Skeletal muscle satellite cell (primary cell): Measurements from ENCODE around the gene PCDH19.
A peak's percentile ranks its signal among the peaks of the same experiment; 100 is the strongest.

Experiments
- H3K27me3 ChIP-seq: 2 replicates; pipeline ENCODE4 v1.7.0; 2013; ENCODE audit warnings: low read length; ENCODE audit not compliant: control insufficient read depth, insufficient read depth
- H3K36me3 ChIP-seq: 2 replicates; pipeline ENCODE4 v1.7.0; 2013; ENCODE audit warnings: mild to moderate bottlenecking, control low read depth, low read length; ENCODE audit not compliant: insufficient read depth
- H3K4me1 ChIP-seq: 2 replicates; pipeline ENCODE4 v1.7.0; 2013; ENCODE audit warnings: low read length; ENCODE audit not compliant: control insufficient read depth, insufficient read depth
- H3K4me2 ChIP-seq: 2 replicates; pipeline ENCODE4 v1.7.0; 2013; ENCODE audit warnings: mild to moderate bottlenecking, low read length
- H3K4me3 ChIP-seq: 2 replicates; pipeline ENCODE4 v1.7.0; 2013; ENCODE audit warnings: low read length
- H3K9ac ChIP-seq: 2 replicates; pipeline ENCODE4 v1.7.0; 2013; ENCODE audit warnings: mild to moderate bottlenecking, low read depth, low read length, moderate library complexity
- H3K9me3 ChIP-seq: replicated peaks from 2 replicates; pipeline ENCODE4 v1.7.0; 2013; ENCODE audit warnings: mild to moderate bottlenecking, control low read depth, low read length

Gene PCDH19

GRCh38 chrX:100379388-100379986 lies 30.6 kb downstream of the PCDH19 start:
- peaks cover 14% of the 10 kb centered on the region for H3K27me3 ChIP-seq
- no peak overlapping the region for H3K9ac ChIP-seq
- no peaks in the 10 kb centered on the region for H3K9me3 ChIP-seq
- H3K36me3 ChIP-seq, result no peaks in the 10 kb centered on the region
- no peak overlapping the region for H3K4me3 ChIP-seq
- H3K4me1 ChIP-seq, result peaks cover 5% of the 10 kb centered on the region
- H3K4me2 ChIP-seq, result peak overlapping the region; percentile 22

GRCh38 chrX:100377826-100378225 lies 32.2 kb downstream of the PCDH19 start:
- H3K27me3 ChIP-seq, result peaks cover 14% of the 10 kb centered on the region
- peaks cover 5% of the 10 kb centered on the region for H3K4me1 ChIP-seq
- no peak overlapping the region for H3K9ac ChIP-seq
- no peak overlapping the region for H3K4me2 ChIP-seq
- no peak overlapping the region for H3K4me3 ChIP-seq
- no peaks in the 10 kb centered on the region for H3K36me3 ChIP-seq
- H3K9me3 ChIP-seq, result no peaks in the 10 kb centered on the region

- Histone ChIP-seq H3K9me3 (no peaks in the 10 kb centered on the region), H3K4me2 (no peak overlapping the region), H3K4me3 (no peak overlapping the region), H3K4me1 (peaks cover 5% of the 10 kb centered on the region), H3K9ac (no peak overlapping the region), H3K36me3 (no peaks in the 10 kb centered on the region), H3K27me3 (peaks cover 15% of the 10 kb centered on the region)
These were observed 33.5 kb downstream of the PCDH19 start for GRCh38 chrX:100376576-100376975.

- no peaks in the 10 kb centered on the region for H3K9me3 ChIP-seq
- H3K4me3 ChIP-seq, result no peak overlapping the region
- H3K9ac ChIP-seq, result no peak overlapping the region
- no peak overlapping the region for H3K4me2 ChIP-seq
- no peaks in the 10 kb centered on the region for H3K36me3 ChIP-seq
- H3K27me3 ChIP-seq, result peaks cover 7% of the 10 kb centered on the region
- peaks cover 5% of the 10 kb centered on the region for H3K4me1 ChIP-seq
These were observed 36.4 kb downstream of the PCDH19 start for GRCh38 chrX:100373673-100374072.

- Histone ChIP-seq H3K9ac (no peak overlapping the region), H3K4me3 (no peak overlapping the region), H3K4me1 (no peaks in the 10 kb centered on the region), H3K27me3 (peaks cover 9% of the 10 kb centered on the region), H3K9me3 (no peaks in the 10 kb centered on the region), H3K36me3 (no peaks in the 10 kb centered on the region), H3K4me2 (no peak overlapping the region)
These were observed 41.9 kb downstream of the PCDH19 start for GRCh38 chrX:100368167-100368566.

- peaks cover 4% of the 10 kb centered on the region for H3K27me3 ChIP-seq
- no peaks in the 10 kb centered on the region for H3K9me3 ChIP-seq
- no peak overlapping the region for H3K4me3 ChIP-seq
- no peaks in the 10 kb centered on the region for H3K4me1 ChIP-seq
- no peak overlapping the region for H3K9ac ChIP-seq
- H3K4me2 ChIP-seq, result no peak overlapping the region
- no peaks in the 10 kb centered on the region for H3K36me3 ChIP-seq
These were observed 46.2 kb downstream of the PCDH19 start for GRCh38 chrX:100363896-100364295.

GRCh38 chrX:100358766-100359165 lies 51.3 kb downstream of the PCDH19 start:
- Histone ChIP-seq H3K9ac (no peak overlapping the region), H3K36me3 (no peaks in the 10 kb centered on the region), H3K9me3 (no peaks in the 10 kb centered on the region), H3K4me3 (no peak overlapping the region), H3K4me1 (no peaks in the 10 kb centered on the region), H3K27me3 (peaks cover 4% of the 10 kb centered on the region), H3K4me2 (no peak overlapping the region)

- H3K4me2 ChIP-seq, result no peak overlapping the region
- H3K4me1 ChIP-seq, result no peaks in the 10 kb centered on the region
- H3K4me3 ChIP-seq, result no peak overlapping the region
- peaks cover 8% of the 10 kb centered on the region for H3K27me3 ChIP-seq
- H3K36me3 ChIP-seq, result no peaks in the 10 kb centered on the region
- no peaks in the 10 kb centered on the region for H3K9me3 ChIP-seq
- H3K9ac ChIP-seq, result no peak overlapping the region
These were observed 53.6 kb downstream of the PCDH19 start for GRCh38 chrX:100356351-100356896.

- Histone ChIP-seq H3K4me2 (no peak overlapping the region), H3K4me1 (no peaks in the 10 kb centered on the region), H3K9me3 (no peaks in the 10 kb centered on the region), H3K36me3 (no peaks in the 10 kb centered on the region), H3K9ac (no peak overlapping the region), H3K27me3 (peaks cover 8% of the 10 kb centered on the region), H3K4me3 (no peak overlapping the region)
These were observed 54.4 kb downstream of the PCDH19 start for GRCh38 chrX:100355680-100356079.

- no peaks in the 10 kb centered on the region for H3K9me3 ChIP-seq
- no peaks in the 10 kb centered on the region for H3K4me1 ChIP-seq
- no peaks in the 10 kb centered on the region for H3K36me3 ChIP-seq
- no peak overlapping the region for H3K4me3 ChIP-seq
- no peak overlapping the region for H3K4me2 ChIP-seq
- no peak overlapping the region for H3K9ac ChIP-seq
- peaks cover 4% of the 10 kb centered on the region for H3K27me3 ChIP-seq
These were observed 56.7 kb downstream of the PCDH19 start for GRCh38 chrX:100353326-100353725.

GRCh38 chrX:100350704-100351489 lies 59.2 kb downstream of the PCDH19 start:
- H3K4me1 ChIP-seq, result no peaks in the 10 kb centered on the region
- H3K36me3 ChIP-seq, result no peaks in the 10 kb centered on the region
- no peak overlapping the region for H3K4me3 ChIP-seq
- H3K9ac ChIP-seq, result no peak overlapping the region
- no peaks in the 10 kb centered on the region for H3K9me3 ChIP-seq
- H3K4me2 ChIP-seq, result no peak overlapping the region
- H3K27me3 ChIP-seq, result peaks cover 4% of the 10 kb centered on the region

- Histone ChIP-seq H3K9ac (no peak overlapping the region), H3K4me3 (no peak overlapping the region), H3K9me3 (no peaks in the 10 kb centered on the region), H3K4me1 (no peaks in the 10 kb centered on the region), H3K27me3 (peaks cover 7% of the 10 kb centered on the region), H3K36me3 (no peaks in the 10 kb centered on the region), H3K4me2 (no peak overlapping the region)
These were observed 60.7 kb downstream of the PCDH19 start for GRCh38 chrX:100349391-100349790.
